NCI-H1092 treated with DMSO at 0.1 percent for 48 hours (cell line): ENCODE results near the gene IL17REL.
"Not testable (repeated sequence)": the region's sequence is repeated elsewhere in the genome, so short reads cannot be mapped to it uniquely, and the experiment has no call there.

Experiments
- DNase-seq: peaks from one replicate; lab custom pipeline; 2025; lab: John Stamatoyannopoulos, UW

Gene IL17REL

GRCh38 chr22:49986325-49986724 lies 26.2 kb downstream of the IL17REL start:
- DNase-seq: no peak

DNA sequence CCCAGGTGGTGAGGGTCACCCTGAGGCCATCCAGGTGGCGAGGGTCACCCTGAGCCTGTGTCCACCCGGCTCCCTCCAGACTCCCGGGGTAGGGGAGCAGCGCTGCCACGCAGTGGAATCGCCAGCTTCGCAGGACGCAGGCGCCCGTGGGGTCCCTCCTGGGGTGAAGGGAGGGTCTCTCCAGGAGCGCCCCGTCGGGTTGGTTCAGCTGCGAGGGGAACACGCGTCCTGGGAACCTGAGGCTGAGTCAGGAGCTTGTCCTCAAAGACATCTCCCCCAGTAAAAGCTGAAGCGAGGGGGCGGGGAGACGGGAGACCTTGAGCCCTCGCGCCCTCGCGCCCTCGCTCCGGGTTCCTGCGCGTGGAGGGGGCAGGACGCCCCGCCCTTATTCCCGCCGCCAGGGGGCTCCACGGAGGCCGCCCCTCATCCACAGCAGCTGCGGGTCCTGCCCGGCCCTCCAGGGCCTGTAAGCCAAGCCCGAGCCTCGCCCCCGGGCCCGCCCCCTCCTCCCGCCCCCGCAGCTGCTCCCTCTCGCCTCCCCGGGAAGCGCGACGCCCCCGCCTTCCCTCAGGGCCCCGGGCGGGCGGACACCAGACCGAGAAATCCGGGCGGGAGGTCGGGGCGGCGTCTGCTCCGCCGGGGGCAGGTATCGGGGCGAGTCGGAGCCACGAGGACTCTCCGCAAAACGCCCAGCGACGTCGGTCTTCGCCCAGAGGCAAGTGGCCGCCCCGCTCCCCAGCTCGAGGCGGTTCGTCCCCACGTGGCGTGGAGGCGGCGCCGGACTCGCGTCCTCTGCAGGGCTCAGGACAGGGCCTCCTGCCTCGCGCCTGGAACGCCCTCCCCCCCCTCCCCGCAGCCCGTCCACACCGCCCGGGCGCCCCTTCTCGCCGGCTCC lies 29.2 kb downstream of the IL17REL start:
- no peak for DNase-seq

GRCh38 chr22:49981799-49982198 lies 30.8 kb downstream of the IL17REL start:
- not testable (repeated sequence) for DNase-seq

DNA sequence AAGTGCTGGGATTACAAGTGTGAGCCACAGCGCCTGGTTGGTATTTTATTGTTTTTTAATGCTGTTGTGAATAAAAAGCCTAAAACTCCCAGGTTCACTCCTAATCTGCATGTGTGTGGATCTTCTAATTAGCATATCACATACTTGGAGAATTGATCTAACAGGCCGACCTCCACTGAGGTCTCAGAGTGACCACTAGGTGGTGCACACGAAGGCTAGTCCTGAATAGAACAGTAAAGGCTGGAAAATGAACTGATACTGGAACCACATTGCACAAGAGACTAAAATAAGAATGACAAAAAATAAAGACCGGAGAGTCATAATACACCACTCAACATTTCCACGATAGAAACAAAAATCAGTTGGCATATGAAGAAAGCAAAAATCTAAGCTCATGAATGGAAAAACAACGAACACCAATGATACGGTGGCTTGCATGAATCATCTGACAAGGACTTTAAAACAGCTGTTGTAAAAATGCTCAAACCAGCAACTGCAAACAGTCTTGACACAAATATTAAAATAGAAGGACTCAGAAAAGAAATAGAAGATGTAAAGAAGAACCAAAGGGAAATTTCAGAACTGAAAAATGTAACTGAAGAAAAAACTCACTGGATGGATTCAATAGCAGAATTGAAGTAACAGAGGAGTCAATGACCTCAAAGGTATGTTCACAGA lies 32.8 kb downstream of the IL17REL start:
- DNase-seq: no peak

- no peak for DNase-seq
These were observed 35.0 kb downstream of the IL17REL start for GRCh38 chr22:49977578-49977977.

GRCh38 chr22:49976439-49977175 lies 36.0 kb downstream of the IL17REL start:
- no peak for DNase-seq

- DNase-seq: no peak
These were observed 36.8 kb downstream of the IL17REL start for GRCh38 chr22:49975543-49976389.

- DNase-seq: no peak
These were observed 39.3 kb downstream of the IL17REL start for GRCh38 chr22:49973018-49973961.

DNA sequence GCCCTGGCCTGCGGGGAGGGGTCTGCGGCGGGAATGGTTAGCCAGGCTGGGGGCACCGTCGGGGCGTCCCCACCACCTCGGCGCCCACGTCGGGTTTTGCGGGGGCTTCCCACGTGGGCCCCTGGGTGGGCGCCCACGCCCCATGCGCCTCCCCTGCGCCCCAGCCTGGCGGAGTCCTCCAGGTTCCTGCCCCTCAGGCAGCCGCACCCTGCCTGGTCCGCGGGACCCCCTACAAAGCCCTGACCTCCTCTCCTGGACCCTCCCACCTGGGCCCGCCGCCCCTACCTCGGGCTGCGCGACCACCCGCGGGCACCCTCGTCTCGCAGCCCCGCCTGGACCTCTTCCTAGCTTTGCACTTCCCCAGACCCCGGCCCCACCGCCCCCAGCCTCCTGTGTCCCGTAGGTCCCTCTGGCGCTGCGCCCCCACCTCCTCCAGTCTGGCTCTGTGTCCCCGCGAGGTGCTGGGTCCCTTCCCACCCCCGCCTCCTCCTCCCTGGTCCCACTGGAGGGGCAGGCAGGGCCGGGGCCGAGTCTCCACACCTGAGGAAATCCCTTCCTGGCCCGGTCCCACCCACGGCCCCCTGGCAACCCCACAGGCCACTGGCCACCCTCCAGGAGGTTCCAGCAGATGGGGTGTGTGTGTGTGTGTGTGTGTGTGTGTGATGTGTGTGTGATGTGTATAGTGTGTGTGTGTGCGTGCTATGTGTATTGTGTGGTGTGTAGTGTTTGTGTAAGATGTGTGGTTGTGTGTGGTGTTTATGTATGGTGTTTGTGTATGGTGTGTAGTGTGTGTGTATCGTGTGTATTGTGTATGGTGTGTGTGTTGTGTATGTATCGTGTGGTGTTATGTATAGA lies 40.2 kb downstream of the IL17REL start:
- DNase-seq: no peak

DNA sequence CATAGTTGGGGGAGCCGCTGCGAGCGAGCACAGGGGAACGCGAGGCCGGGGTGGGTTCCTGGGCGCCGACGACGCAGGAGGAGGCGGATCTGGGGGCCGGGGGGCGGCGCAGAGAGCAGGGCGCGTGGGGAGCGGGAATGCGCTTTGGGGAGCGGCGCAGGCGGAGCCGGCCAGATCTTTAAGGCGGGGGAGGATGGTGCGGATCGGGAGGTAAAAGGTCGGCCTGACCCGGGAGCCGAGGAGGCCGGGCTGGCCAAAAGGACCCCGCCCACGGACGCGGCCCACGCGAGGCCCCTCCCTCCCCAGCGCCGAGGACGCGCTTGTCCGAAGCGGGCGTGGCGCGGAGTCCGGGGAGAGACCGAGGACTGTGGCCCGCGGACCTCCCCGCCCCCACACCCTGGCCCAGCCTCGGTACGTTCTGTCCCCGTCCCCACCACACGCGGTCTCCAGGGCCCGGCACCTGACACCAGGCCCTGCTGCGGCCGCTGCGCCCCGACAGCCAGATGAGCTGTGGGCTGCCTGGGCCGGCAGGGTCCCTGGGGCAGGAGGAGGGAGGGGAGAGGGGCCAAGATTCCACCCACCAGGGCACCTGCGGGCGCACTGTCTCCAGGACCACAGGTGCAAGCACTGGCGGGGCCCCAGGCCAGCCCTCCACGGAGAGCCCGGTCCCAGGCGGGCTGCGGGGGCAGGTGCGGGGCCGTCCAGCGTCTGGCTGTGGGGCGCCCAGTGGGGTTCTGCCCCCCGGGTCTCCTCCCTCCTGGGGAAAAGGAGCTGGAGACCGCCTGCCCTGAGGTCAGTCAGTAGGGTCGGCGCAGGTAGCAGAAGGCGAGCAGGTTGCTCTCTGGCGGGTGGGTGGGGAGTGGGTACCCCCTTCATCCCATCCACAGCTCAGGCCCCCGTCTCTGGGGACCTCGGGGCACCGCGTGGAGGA lies 41.1 kb downstream of the IL17REL start:
- no peak for DNase-seq

DNA sequence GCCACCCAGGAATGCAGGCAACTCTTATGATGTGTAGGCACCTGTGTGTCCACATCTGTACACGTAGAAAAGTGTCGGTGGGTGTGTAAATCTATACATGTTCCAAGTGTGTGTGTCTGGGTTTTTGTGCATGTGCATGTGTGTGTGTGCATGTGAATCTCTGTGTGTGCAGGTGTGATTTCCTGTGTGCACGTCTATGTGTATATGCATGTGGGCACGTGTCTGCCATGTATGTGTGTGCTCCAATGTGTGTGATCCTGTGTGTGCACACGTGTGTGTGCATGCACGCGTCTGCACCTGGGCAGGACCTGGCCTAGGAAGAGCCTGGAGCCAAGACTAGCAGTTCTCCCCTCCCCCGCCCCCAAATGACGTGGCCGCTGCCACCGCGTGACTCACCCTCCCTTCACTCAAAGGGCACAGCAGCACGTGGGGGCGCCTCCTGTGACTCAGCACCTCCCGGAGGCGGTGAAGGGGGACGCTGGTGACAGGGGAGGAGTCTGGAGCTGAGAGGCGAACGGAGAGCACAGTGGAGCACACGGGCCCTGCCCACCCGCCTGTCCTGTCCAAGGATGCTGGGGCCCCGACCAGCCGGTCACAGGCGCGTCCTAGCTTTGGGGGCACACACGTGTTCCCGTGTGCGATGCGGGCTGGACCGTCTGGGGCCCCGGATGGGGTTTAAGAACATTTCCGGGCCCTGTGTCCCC lies 41.9 kb downstream of the IL17REL start:
- DNase-seq: peak; percentile 2

GRCh38 chr22:49969751-49970527 lies 42.6 kb downstream of the IL17REL start:
- DNase-seq: no peak

- no peak for DNase-seq
These were observed 43.5 kb downstream of the IL17REL start for GRCh38 chr22:49968831-49969661.

- DNase-seq: no peak
These were observed 44.2 kb downstream of the IL17REL start for GRCh38 chr22:49968313-49968830.

DNA sequence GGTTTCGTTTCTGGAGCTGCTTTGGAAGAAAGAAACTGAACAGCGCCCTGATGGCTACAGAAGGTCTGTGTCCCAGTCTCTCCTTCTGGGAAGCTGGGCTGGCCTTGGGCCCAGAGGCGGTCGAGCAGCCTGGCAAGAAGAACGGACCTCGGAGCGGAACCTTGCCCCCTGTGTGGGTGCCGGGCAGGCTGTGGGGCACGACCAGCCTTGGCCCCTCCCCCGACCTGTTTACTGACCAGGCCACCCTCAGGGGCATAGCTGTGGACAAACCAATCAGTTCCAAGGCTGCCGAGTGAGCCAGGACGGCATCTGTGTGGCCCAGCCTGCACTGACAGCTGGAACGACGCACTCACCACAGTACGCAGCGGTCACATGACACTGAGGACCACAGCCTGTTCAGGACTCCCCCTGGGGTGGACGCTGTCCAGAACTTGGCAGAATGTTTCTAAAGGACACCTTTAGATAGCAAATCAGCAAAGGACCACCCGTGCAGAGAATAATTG lies 44.8 kb downstream of the IL17REL start:
- DNase-seq: no peak
